Measurements from ENCODE around the gene DDX17. TPM values are rescaled to one million over a fixed set of nuclear protein-coding genes. Genes with fewer than 3 reads are reported as not detected.

Gene DDX17
- total and polyA plus RNA-seq, 2 of the 8 experiments (the other 6 are each of a cell fraction or from before 2014, with no cell fraction given): 437 to 441 TPM

DNA sequence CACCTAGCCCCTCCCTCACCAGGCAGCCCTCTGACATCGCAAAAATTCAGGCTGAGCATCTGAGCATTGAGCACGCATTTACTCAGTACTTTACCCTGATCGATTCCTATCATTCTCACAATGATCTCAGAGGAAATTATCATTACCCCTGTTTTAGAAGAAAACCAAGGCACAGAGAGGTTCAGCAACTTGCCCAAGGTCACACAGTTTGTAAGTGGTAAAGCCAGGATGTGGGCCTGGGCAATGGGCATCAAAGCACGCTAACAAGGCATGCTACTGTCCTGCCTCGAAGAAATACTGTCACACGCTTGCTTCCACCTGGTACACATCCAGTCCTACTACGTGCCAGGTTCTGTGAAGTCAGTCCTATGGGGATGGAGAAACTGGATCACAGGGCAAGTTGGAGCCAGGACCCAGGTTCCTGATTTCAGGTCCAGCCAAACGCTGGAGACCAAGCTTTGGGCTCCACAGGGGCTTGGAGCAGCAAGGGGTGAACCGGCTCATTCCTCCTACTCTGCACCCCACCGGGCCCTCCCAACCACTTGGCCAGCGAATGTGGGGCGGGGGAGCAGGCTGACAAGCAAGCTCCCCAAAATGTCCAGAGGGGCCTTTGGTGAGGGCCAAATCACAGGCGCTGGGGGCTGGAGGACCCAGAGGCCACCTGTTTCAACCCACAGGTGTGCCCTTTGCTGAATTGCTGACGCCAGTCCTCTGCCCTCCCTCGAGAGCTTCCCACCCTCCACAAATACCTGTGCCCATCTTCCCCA is 69.3 kb downstream of the DDX17 start:
- Histone ChIP-seq H3K4ac (replicated peaks; ENCODE audit: insufficient read length, low read depth, low read length) (no peak overlapping the region), H3K18ac (ENCODE audit: extremely low read depth, low read length) (no peak overlapping the region), H2AFZ (ENCODE audit: low read length) (no peak overlapping the region), H2BK120ac (replicated peaks; ENCODE audit: low read depth, low read length) (no peak overlapping the region), H3K4me2 (ENCODE audit: insufficient read depth in 1 of 2, low read depth in 2 of 2, low read length in 2 of 2) (no peak overlapping the region), H3K27ac (ENCODE audit: low read depth, low read length) (no peak overlapping the region), H3K36me3 (ENCODE audit: control insufficient read depth in 2 of 4, insufficient read depth in 4 of 4, low read length in 3 of 4) (no peaks in the 10 kb centered on the region), H4K5ac (ENCODE audit: insufficient read length, low read depth, low read length) (no peak overlapping the region), H4K20me1 (replicated peaks in 1 of 2; ENCODE audit: control insufficient read depth in 1 of 2, insufficient read depth in 2 of 2, low read length in 2 of 2) (no peaks in the 10 kb centered on the region), H2BK5ac (ENCODE audit: low read depth, low read length) (no peak overlapping the region), H3K14ac (ENCODE audit: insufficient read length) (no peak overlapping the region), H3K9me3 (ENCODE audit: insufficient read depth in 2 of 2, low read depth in 1 of 2, low read length in 1 of 2) (no peaks in the 10 kb centered on the region), H3K4me1 (replicated peaks in 1 of 4; ENCODE audit: control insufficient read depth in 3 of 4, insufficient read depth in 4 of 4, low read length in 3 of 4) (peaks cover 0 to 2% (median 0%) of the 10 kb centered on the region in 4 experiments; a peak in 2 of 7 replicates), H2BK12ac (ENCODE audit: low read depth, low read length) (peak overlapping the region; percentile 75; the same call in 1 of the 2 replicates), H3K4me3 (ENCODE audit: extremely low read depth in 1 of 4, insufficient read depth in 2 of 4, low read depth in 3 of 4, low read length in 4 of 4) (no peak overlapping the region), H3K79me2 (ENCODE audit: control insufficient read depth in 1 of 2, insufficient read depth in 2 of 2, low read length in 2 of 2) (no peaks in the 10 kb centered on the region), H3K9ac (replicated peaks in 1 of 4; ENCODE audit: extremely low read depth in 1 of 4, low read depth in 3 of 4, low read length in 3 of 4) (no peak overlapping the region), H2AK5ac (ENCODE audit: low read depth, low read length) (no peak overlapping the region), H3K23me2 (ENCODE audit: low read depth, low read length) (no peaks in the 10 kb centered on the region), H2BK20ac (ENCODE audit: low read length) (no peak overlapping the region), H3K56ac (replicated peaks; ENCODE audit: insufficient read length, low read depth, low read length) (no peak overlapping the region), H3K27me3 (replicated peaks in 1 of 4; ENCODE audit: control insufficient read depth in 3 of 4, extremely low read depth in 1 of 4, insufficient read depth in 3 of 4, low read length in 3 of 4) (no peaks in the 10 kb centered on the region), H2BK15ac (ENCODE audit: low read length) (peak overlapping the region; percentile 53; the same call in 1 of the 2 replicates), H4K8ac (ENCODE audit: extremely low read depth, insufficient read depth, low read length) (no peak overlapping the region), H3K79me1 (ENCODE audit: low read depth, low read length) (no peaks in the 10 kb centered on the region; the same call in 1 of the 2 replicates), H4K91ac (replicated peaks; ENCODE audit: insufficient read length, low read length) (no peak overlapping the region), H3K23ac (ENCODE audit: insufficient read length) (no peak overlapping the region)
- 92% methylated on average over 15 of the region's 15 CpGs; no CpG with 5 or more reads in 1 of the 2 experiments for WGBS, 2 experiments (ENCODE audit: extremely low coverage in 1 of 2, insufficient coverage in 1 of 2, insufficient read length in 1 of 2, insufficient replicate concordance in 2 of 2, low coverage in 1 of 2, low lambda C conversion rate in 2 of 2, missing lambda C conversion rate in 1 of 2)
- ChIA-PET CTCF (ENCODE audit: partially characterized antibody) (interaction anchor here (0.6 to 7.9 kb wide), 10 partner anchors 11 to 190 kb away, joined by 3 to 78 read pairs (median 4); partner anchors contain the start of gene KDELR3), POLR2A (ENCODE audit: partially characterized antibody) (interaction anchor here (0.7 to 3.8 kb wide), 6 partner anchors 9 to 216 kb away, joined by 3 to 17 read pairs (median 4); no protein-coding TSS in a partner anchor)
- no peak for TF ChIP-seq JUND (IDR thresholded peaks at IDR 0.05; ENCODE audit: low read length)
- 0 out of 2 replicates have a peak, but pooled peaks have one; percentile 14 for TF ChIP-seq KDM1A (IDR thresholded peaks at IDR 0.05; ENCODE audit: borderline replicate concordance, low read length)
- DNase-seq (ENCODE audit: low read depth in 1 of 2, low spot score in 2 of 2): no peak
- FAIRE-seq: no peak
